ENCODE results near the gene SYNC. TPM values are rescaled to one million over a fixed set of nuclear protein-coding genes. Genes with fewer than 3 reads are reported as not detected.
"Not testable (repeated sequence)": the region's sequence is repeated elsewhere in the genome, so short reads cannot be mapped to it uniquely, and the experiment has no call there.

Gene SYNC
- total RNA-seq, 1 donor from 2014 or later = 16.2 TPM

- Histone ChIP-seq H3K9me3 (replicated peaks) (no peaks in the 10 kb centered on the region), H3K4me3 (no peak overlapping the region), H3K4me1 (peaks cover 5% of the 10 kb centered on the region), H3K27ac (replicated peaks) (no peak overlapping the region), H3K36me3 (no peaks in the 10 kb centered on the region), H3K27me3 (ENCODE audit: low read depth) (no peaks in the 10 kb centered on the region)
- intact Hi-C loops (cut with micrococcal nuclease) = no loop called here
- TF ChIP-seq, protein P1, sequence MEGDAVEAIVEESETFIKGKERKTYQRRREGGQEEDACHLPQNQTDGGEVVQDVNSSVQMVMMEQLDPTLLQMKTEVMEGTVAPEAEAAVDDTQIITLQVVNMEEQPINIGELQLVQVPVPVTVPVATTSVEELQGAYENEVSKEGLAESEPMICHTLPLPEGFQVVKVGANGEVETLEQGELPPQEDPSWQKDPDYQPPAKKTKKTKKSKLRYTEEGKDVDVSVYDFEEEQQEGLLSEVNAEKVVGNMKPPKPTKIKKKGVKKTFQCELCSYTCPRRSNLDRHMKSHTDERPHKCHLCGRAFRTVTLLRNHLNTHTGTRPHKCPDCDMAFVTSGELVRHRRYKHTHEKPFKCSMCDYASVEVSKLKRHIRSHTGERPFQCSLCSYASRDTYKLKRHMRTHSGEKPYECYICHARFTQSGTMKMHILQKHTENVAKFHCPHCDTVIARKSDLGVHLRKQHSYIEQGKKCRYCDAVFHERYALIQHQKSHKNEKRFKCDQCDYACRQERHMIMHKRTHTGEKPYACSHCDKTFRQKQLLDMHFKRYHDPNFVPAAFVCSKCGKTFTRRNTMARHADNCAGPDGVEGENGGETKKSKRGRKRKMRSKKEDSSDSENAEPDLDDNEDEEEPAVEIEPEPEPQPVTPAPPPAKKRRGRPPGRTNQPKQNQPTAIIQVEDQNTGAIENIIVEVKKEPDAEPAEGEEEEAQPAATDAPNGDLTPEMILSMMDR (IDR thresholded peaks at IDR 0.05; ENCODE audit: borderline replicate concordance) = no peak
- DNase-seq = no peak
Measured at GRCh38 chr1:32715901-32716311, 13.3 kb upstream of the SYNC start.

DNA sequence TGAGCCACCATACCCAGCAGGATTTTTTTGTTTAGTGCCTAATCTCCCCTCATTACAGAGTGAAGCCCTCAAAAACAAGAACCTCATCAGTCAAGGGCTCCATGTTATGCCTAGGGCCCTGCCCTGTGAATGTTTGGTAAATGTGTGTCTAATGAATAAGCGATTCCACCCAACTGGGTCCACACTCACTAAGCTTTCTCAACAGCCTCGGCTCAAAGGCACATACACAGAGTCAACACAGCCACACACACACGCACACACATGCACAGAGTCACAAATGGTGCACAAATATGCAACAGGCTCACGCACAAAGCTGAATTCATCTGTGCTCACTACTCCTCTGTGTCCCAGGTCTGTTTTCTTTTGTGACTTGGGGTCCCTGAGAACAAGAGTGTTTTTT is 11.7 kb upstream of the SYNC start:
- TF ChIP-seq, protein P1 (IDR thresholded peaks at IDR 0.05; ENCODE audit: borderline replicate concordance) = no peak
- no peaks in the 10 kb centered on the region for H3K27me3 ChIP-seq (ENCODE audit: low read depth)
- intact Hi-C loops (cut with micrococcal nuclease) = no loop called here
- H3K4me3 ChIP-seq = no peak overlapping the region
- H3K9me3 ChIP-seq (replicated peaks) = no peaks in the 10 kb centered on the region
- peaks cover 5% of the 10 kb centered on the region for H3K4me1 ChIP-seq
- no peaks in the 10 kb centered on the region for H3K36me3 ChIP-seq
- no peak for DNase-seq
- no peak overlapping the region for H3K27ac ChIP-seq (replicated peaks)

- DNase-seq = no peak
- H3K27ac ChIP-seq (replicated peaks) = no peak overlapping the region
- peaks cover 5% of the 10 kb centered on the region for H3K4me1 ChIP-seq
- TF ChIP-seq, protein P1 (IDR thresholded peaks at IDR 0.05; ENCODE audit: borderline replicate concordance) = no peak
- no peaks in the 10 kb centered on the region for H3K27me3 ChIP-seq (ENCODE audit: low read depth)
- intact Hi-C loops (cut with micrococcal nuclease) = loop anchor here (2.0 kb wide), 1 partner anchor 60 kb away; no protein-coding TSS in a partner anchor
- H3K9me3 ChIP-seq (replicated peaks) = no peaks in the 10 kb centered on the region
- H3K4me3 ChIP-seq = no peak overlapping the region
- H3K36me3 ChIP-seq = no peaks in the 10 kb centered on the region
Measured at GRCh38 chr1:32713081-32713480, 10.5 kb upstream of the SYNC start.

DNA sequence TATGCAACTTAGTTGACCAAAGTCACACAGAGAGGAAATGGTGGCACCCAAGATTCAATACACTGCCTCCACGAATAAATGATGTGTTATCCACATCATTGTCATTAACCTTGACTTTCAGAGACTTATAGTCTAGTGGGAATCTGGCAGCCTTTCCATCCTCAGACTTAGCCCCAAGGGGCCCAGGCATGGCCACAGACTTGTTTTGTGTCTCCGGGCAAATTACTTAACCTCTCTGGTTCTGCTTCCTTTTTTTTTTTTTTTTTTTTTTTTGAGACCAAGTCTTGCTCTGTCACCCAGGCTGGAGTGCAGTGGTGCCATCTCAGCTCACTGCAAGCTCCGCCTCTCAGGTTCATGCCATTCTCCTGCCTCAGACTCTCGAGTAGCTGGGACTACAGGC is 8.7 kb upstream of the SYNC start:
- H3K4me3 ChIP-seq; intact Hi-C loops (cut with micrococcal nuclease); H3K4me1 ChIP-seq: not testable (repeated sequence)

GRCh38 chr1:32709476-32709875 is 6.9 kb upstream of the SYNC start:
- H3K4me3 ChIP-seq = no peak overlapping the region
- DNase-seq = no peak
- no peaks in the 10 kb centered on the region for H3K36me3 ChIP-seq
- no peaks in the 10 kb centered on the region for H3K27me3 ChIP-seq (ENCODE audit: low read depth)
- peaks cover under 1% of the 10 kb centered on the region for H3K4me1 ChIP-seq
- intact Hi-C loops (cut with micrococcal nuclease) = no loop called here
- TF ChIP-seq, protein P1 (IDR thresholded peaks at IDR 0.05; ENCODE audit: borderline replicate concordance) = no peak
- H3K9me3 ChIP-seq (replicated peaks) = no peaks in the 10 kb centered on the region
- no peak overlapping the region for H3K27ac ChIP-seq (replicated peaks)

More for the DNA sequence above, 8.7 kb upstream of the SYNC start:
- H3K27ac ChIP-seq (replicated peaks); H3K9me3 ChIP-seq (replicated peaks); DNase-seq; H3K36me3 ChIP-seq; H3K27me3 ChIP-seq (ENCODE audit: low read depth): not testable (repeated sequence)

- H3K4me1 ChIP-seq = peaks cover 5% of the 10 kb centered on the region
- no peaks in the 10 kb centered on the region for H3K27me3 ChIP-seq (ENCODE audit: low read depth)
- no peaks in the 10 kb centered on the region for H3K9me3 ChIP-seq (replicated peaks)
- TF ChIP-seq, protein P1 (IDR thresholded peaks at IDR 0.05; ENCODE audit: borderline replicate concordance) = no peak
- DNase-seq = no peak
- H3K36me3 ChIP-seq = no peaks in the 10 kb centered on the region
- H3K4me3 ChIP-seq = no peak overlapping the region
- no peak overlapping the region for H3K27ac ChIP-seq (replicated peaks)
- intact Hi-C loops (cut with micrococcal nuclease) = no loop called here
Measured at GRCh38 chr1:32709075-32709474, 6.5 kb upstream of the SYNC start.

All from left ventricle myocardium inferior (tissue), 1 donor.